ENCODE data around the gene SSTR3.

DNA sequence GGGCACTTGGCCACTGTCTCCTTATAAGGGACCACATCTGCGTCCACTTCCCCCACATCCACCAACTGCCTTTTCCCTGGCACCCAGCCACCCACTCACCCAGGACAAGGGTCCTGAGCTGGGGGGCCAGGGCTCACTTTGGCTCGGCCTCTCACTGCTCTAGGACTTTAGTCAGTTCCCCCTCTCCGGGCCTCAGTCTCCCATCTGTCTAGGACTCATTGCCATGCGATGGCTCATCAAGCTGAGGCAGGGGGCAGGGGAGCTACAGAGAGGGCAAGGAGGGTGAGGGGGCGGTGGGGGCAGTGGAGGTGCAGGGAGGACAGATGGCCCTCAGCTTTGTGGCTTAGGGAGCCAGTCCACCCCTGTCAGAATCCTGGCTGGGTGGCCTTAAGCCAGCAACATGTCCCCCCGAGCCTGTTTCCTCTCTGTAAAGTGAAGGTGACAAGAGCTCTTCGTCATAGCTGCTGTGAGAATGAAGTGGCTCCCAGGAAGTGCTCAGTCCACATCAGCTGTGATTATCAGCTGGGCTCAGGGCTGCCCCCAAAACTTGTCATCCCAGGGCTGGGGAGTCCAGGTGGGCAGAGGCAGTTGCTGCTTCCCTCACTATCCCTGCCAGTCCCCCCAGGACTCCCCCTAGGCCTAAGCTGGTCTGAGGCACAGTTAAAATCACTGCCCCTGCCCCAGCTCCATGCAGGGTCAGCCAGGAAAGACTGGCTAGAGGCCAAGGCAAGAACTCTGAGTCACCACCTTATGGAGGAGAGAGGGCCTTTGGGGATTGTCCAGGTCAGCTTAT is 16.9 kb upstream of the SSTR3 start:
- TF ChIP-seq, protein P1, sequence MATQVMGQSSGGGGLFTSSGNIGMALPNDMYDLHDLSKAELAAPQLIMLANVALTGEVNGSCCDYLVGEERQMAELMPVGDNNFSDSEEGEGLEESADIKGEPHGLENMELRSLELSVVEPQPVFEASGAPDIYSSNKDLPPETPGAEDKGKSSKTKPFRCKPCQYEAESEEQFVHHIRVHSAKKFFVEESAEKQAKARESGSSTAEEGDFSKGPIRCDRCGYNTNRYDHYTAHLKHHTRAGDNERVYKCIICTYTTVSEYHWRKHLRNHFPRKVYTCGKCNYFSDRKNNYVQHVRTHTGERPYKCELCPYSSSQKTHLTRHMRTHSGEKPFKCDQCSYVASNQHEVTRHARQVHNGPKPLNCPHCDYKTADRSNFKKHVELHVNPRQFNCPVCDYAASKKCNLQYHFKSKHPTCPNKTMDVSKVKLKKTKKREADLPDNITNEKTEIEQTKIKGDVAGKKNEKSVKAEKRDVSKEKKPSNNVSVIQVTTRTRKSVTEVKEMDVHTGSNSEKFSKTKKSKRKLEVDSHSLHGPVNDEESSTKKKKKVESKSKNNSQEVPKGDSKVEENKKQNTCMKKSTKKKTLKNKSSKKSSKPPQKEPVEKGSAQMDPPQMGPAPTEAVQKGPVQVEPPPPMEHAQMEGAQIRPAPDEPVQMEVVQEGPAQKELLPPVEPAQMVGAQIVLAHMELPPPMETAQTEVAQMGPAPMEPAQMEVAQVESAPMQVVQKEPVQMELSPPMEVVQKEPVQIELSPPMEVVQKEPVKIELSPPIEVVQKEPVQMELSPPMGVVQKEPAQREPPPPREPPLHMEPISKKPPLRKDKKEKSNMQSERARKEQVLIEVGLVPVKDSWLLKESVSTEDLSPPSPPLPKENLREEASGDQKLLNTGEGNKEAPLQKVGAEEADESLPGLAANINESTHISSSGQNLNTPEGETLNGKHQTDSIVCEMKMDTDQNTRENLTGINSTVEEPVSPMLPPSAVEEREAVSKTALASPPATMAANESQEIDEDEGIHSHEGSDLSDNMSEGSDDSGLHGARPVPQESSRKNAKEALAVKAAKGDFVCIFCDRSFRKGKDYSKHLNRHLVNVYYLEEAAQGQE (IDR thresholded peaks at IDR 0.05; ENCODE audit: insufficient read depth in 1 of 2, low read depth in 2 of 2, low read length in 1 of 2), result no peak
- TF ChIP-seq, protein P2, sequence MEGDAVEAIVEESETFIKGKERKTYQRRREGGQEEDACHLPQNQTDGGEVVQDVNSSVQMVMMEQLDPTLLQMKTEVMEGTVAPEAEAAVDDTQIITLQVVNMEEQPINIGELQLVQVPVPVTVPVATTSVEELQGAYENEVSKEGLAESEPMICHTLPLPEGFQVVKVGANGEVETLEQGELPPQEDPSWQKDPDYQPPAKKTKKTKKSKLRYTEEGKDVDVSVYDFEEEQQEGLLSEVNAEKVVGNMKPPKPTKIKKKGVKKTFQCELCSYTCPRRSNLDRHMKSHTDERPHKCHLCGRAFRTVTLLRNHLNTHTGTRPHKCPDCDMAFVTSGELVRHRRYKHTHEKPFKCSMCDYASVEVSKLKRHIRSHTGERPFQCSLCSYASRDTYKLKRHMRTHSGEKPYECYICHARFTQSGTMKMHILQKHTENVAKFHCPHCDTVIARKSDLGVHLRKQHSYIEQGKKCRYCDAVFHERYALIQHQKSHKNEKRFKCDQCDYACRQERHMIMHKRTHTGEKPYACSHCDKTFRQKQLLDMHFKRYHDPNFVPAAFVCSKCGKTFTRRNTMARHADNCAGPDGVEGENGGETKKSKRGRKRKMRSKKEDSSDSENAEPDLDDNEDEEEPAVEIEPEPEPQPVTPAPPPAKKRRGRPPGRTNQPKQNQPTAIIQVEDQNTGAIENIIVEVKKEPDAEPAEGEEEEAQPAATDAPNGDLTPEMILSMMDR (IDR thresholded peaks at IDR 0.05), result no peak

Data from Panc1 (cell line).